ENCODE results near the gene BPI. TPM values are rescaled to one million over a fixed set of nuclear protein-coding genes. Genes with fewer than 3 reads are reported as not detected.

The BPI gene
- total RNA-seq, 1 donor from 2014 or later, result not detected

GRCh38 chr20:38339997-38340396, 36.0 kb downstream of the BPI start:
- Histone ChIP-seq H3K27me3 (ENCODE audit: control insufficient read depth, insufficient read depth, low read length) (peaks cover 11% of the 10 kb centered on the region), H3K4me3 (ENCODE audit: low read depth, low read length) (no peak overlapping the region), H3K36me3 (ENCODE audit: control insufficient read depth, insufficient read depth, low read length) (no peaks in the 10 kb centered on the region)
- no peak for DNase-seq (ENCODE audit: low read depth)
- TF ChIP-seq CTCF (IDR thresholded peaks at IDR 0.05; ENCODE audit: insufficient read depth, low read length, poor library complexity, severe bottlenecking), result no peak

GRCh38 chr20:38340693-38341092, 36.7 kb downstream of the BPI start:
- Histone ChIP-seq H3K4me3 (ENCODE audit: low read depth, low read length) (no peak overlapping the region), H3K36me3 (ENCODE audit: control insufficient read depth, insufficient read depth, low read length) (no peaks in the 10 kb centered on the region), H3K27me3 (ENCODE audit: control insufficient read depth, insufficient read depth, low read length) (peaks cover 8% of the 10 kb centered on the region)
- DNase-seq (ENCODE audit: low read depth), result no peak
- TF ChIP-seq CTCF (IDR thresholded peaks at IDR 0.05; ENCODE audit: insufficient read depth, low read length, poor library complexity, severe bottlenecking), result no peak

- Histone ChIP-seq H3K27me3 (ENCODE audit: control insufficient read depth, insufficient read depth, low read length) (peaks cover 3% of the 10 kb centered on the region), H3K4me3 (ENCODE audit: low read depth, low read length) (no peak overlapping the region), H3K36me3 (ENCODE audit: control insufficient read depth, insufficient read depth, low read length) (no peaks in the 10 kb centered on the region)
- TF ChIP-seq CTCF (IDR thresholded peaks at IDR 0.05; ENCODE audit: insufficient read depth, low read length, poor library complexity, severe bottlenecking), result no peak
- no peak for DNase-seq (ENCODE audit: low read depth)
Measured at GRCh38 chr20:38342216-38342615, 38.3 kb downstream of the BPI start.

- Histone ChIP-seq H3K4me3 (ENCODE audit: low read depth, low read length) (no peak overlapping the region), H3K36me3 (ENCODE audit: control insufficient read depth, insufficient read depth, low read length) (no peaks in the 10 kb centered on the region), H3K27me3 (ENCODE audit: control insufficient read depth, insufficient read depth, low read length) (peaks cover 3% of the 10 kb centered on the region)
- no peak for TF ChIP-seq CTCF (IDR thresholded peaks at IDR 0.05; ENCODE audit: insufficient read depth, low read length, poor library complexity, severe bottlenecking)
- DNase-seq (ENCODE audit: low read depth), result no peak
Measured at GRCh38 chr20:38342713-38343310, 38.9 kb downstream of the BPI start.

- Histone ChIP-seq H3K4me3 (ENCODE audit: low read depth, low read length) (no peak overlapping the region), H3K36me3 (ENCODE audit: control insufficient read depth, insufficient read depth, low read length) (no peaks in the 10 kb centered on the region), H3K27me3 (ENCODE audit: control insufficient read depth, insufficient read depth, low read length) (peaks cover 5% of the 10 kb centered on the region)
- no peak for DNase-seq (ENCODE audit: low read depth)
- TF ChIP-seq CTCF (IDR thresholded peaks at IDR 0.05; ENCODE audit: insufficient read depth, low read length, poor library complexity, severe bottlenecking), result no peak
Measured at GRCh38 chr20:38343311-38344106, 39.6 kb downstream of the BPI start.

Data from kidney epithelial cell (primary cell).